GM19328 (cell line): Measurements from ENCODE around the gene BMP7.
"Not testable (repeated sequence)": the region's sequence is repeated elsewhere in the genome, so short reads cannot be mapped to it uniquely, and the experiment has no call there.

ENCODE experiments used
- ATAC-seq: cut with Tn5 transposase; IDR thresholded peaks from one replicate; pipeline ENCODE4 v1.9.1; 2021; ENCODE audit warnings: mild to moderate bottlenecking, moderate library complexity; ENCODE audit not compliant: unreplicated experiment

BMP7 gene

DNA sequence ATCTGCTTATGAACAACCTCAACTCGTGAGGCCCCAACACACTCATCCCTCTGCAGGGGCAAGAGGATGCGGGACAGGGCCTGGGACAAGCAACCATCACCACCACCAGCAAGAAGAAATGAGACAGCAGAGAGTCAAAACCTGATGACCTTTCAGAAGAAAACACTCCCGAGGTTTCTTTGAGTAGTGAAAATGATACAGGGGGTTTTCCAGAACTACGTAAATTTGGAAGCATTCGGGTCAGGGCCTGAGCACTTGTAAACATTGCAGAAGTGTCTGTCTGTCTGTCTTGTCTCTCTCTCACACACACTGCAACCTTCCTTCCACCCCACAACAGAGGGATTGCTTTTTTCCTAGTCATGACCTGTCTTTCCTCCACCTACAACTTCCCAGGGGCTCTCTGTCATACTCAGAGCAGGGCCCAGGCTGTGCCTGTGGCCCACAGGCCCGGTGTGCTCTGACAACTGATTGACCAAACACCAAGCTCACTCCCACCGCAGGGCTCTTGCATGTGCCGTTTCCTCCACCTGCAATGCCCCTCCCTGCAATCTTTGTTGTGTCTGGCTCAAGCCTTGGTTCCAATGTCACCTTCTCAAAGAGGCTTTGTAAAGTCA is 90.9 kb downstream of the BMP7 start:
- ATAC-seq, result no peak

DNA sequence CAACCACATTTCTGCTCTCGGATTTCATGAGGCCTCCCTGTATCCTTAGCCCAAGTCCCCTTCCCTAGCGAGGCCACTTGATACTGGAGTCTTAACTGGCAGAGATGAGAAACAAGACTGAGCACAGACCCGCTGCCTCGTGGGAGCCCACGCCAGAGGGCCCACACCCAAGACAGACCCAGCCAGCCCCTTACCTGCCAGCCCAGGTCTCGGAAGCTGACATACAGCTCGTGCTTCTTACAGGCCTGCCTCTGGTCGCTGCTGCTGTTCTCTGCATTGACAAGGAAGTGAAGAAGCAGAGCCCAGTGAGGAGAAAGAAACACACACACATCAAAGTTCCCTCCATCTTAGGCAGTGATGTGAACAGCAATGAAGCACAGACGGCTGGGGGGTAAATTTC is 91.7 kb downstream of the BMP7 start:
- no peak for ATAC-seq

DNA sequence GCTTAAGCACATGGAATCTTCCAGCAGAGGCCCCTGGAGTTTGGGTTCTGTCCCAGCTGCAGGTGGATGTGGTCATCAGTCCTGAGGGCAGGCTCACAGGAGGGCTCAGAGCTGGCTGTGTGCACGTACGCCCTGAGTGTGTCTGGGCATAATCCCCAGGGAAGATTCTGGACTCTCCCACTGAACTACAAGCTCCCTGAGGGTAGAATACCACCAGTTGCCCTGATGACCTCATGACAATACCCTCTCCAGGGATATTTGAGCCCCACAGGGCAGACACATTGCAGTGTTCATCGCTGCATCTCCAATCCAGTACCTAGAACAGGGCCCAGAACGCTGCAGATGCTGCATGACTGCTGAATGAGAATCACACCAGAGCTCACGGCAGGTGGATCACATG is 92.5 kb downstream of the BMP7 start:
- no peak for ATAC-seq

DNA sequence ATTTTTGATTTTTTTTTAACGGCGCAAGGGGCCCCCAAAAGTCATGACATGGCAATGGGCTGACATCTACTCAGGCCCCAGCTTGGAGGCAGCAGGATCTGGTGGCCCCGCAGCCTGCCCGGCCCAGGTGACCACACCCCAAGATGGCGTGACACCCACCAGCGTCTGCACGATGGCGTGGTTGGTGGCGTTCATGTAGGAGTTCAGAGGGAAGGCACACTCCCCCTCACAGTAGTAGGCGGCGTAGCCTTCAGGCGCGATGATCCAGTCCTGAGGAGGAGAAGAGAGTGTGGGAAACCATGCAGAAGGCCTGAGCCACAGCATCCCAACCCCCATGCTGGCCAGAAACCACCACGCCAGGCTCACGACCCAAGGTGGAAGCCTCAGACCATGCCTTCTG is 93.4 kb downstream of the BMP7 start:
- no peak for ATAC-seq

DNA sequence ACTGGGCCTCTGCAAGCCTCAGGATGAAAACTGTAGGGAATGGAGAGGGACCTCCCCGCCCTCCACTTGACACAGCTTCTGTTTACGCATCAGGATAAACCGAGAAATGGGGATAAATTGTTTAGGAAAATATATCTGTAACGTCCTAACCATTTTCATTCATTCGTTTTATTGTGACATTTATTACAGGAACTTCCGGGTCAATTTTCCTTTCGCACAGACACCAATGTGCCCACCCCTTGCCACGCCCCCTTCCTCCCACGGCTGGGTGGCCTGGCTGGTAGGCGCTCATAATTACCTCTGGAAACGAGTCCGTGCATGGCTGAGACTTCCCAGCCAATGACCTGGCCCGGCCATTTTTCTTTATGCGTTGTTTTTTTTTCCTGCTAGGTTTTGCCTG is 96.1 kb downstream of the BMP7 start:
- no peak for ATAC-seq

DNA sequence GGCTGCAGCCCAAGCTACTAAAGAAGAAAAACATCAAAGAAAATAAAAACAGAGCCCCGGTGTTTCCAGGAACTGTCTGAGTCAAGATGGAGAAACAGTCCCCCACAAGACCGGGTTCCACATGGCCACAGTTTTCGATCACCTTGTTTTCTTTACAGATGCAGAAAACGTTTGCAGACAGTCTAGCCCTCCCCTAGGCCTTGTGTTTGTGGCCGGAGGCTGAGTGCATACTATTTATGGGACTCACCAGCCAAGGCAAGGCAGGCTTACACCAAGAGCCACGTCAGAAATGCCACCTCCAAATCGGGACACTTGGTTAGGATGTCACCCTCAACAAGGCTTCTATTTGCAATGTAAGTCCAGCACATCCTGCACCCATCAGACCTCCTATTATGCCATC is 97.3 kb downstream of the BMP7 start:
- ATAC-seq, result no peak

DNA sequence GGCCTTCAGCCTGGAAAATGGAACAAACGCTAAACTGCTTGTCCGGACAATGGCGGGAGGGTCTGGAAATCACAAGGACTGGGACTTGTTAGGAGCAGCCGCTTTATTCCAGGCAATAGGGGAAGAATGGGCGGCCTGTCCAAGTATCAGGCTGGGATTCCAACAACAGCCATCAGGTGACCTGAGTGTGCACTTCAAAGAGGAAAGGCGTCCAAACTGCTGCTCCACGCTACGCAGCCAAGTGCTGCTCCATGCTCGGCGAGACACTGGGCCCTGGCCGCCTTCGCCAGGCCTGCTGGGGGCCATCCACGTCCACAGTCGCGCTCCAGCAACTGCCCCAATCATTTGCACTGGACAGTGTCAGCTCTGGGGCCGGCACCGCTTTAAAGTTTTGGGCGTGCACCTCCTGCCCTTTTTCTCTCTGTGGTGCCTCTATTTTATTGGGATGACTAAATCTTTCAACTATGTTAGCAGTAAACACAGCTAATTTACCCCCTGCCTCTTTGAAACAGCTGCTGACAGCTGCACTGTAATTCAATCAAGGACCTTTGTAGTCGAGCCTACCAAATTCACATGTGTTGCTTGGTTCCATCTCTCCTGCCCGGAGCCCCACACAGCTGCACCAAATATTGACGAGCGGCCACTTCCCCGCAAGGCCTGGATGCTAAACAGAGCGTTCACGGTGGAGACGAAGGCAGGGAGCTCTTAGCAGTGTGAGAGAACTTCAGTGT is 98.3 kb downstream of the BMP7 start:
- ATAC-seq, result no peak

DNA sequence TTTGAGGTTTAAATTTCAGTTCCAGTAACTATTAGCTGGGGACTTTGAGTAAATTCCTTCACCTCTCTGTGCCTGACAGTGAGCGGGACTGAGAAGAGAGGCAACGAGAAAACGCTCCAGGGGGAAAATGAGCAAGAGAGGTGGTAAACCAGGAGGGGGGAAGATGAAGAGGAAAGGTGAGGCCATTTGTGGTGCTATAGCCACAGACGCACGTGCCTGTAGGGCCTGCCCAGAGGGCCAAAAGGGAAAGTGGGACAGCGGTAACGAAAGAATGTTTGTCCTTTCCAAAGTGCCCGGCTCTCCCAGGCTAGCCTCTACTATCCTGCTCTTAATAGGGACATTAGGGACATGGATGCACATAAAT is 99.2 kb downstream of the BMP7 start:
- no peak for ATAC-seq

DNA sequence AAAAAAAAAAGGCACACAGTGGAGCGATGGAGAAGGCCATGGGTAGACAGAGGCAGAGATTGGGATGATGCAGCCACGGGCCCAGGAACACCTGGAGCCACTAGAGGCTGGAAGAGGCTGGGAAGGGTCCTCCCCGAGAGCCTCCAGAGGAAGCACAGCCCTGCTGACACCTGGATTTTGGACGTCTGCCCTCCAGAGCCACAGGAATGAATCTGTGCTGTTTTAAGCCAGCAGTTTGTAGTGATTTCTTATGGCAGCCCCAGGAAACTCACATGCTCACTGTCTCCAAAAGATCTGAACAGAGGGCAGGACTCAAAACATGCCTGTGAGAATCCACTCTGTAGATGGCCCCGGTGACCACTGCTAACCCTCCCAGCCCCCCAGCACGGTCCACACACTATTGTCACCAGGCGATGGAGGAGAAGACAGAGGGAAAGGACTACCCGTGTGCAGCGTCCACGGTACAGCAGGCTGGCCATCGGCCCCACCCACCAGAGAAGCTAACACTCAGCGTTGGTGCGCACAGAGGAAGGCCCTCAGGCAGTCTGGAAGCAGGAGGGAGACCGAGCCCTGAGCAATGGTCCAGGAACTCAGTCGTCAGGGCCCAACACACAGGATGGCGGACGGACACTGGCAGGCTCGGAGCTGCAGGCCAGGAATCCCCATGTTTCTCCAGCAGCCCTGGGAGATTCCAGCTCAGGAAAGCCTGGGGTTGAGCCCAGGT is 99.7 kb downstream of the BMP7 start:
- ATAC-seq, result no peak

DNA sequence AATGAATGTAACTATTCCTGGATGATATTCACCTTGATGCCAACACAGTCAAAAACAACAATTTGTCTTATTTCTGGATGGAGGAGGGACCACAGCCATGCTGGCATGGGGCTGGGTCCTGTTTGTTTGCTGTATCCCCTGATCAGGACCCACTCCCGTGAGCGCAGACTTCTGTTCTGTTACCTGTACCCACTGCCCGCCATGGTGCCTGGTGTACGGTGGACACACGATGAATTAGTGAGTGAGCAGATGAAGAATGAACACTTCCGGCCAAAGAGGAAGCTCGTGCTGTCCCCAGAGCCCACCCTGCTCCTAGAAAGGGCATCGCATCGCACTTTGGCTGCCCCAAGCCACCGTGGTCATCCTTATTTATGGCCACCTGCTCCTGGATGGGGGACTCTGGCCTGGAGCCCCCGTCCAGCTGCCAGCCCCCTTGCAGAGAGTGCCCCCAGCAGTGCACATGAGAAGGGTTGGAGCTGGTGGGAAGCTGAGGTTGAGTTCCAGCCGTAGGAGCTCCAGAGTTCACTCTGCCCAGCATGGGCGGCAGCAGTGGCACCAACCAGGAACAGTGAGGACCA is 100.9 kb downstream of the BMP7 start:
- ATAC-seq, result no peak

DNA sequence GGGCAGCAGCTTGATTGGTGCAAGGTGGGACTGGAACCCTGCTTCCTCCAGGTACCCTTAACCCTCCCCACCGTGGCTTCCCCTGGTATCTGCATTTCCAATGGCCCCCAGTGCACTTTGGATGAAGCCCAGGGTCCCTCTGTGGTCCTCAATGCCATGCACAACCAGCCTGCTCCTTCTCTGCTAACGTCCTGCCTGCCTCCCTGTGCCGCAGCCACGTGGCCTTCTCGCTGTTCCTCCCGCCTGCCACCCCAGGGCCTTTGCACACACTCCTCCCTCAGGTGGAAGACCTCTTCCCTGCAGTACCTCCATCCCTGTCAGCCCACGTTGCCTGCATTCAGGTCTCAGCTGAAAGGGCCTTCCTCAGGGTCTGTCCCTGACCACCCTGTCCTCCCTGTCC is 101.6 kb downstream of the BMP7 start:
- no peak for ATAC-seq

DNA sequence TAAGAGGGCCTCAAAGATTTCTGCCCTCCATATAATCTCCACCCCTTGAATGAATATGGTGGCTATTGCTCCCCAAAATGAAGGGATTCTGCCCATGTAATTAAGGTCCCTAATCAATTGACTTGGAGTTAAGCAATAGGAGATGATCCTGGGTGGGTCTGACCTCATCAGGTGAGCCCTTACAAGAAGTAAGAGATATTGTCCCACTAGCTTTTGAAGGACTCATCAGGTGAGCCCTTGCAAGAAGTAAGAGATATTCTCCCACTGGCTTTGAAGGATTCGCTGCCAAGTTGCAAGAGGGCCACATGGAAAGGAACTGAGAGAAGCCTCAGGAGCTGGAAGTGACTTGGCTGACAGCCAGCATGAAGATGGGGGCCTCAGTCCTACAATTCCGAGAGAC is 103.4 kb downstream of the BMP7 start:
- no peak for ATAC-seq

DNA sequence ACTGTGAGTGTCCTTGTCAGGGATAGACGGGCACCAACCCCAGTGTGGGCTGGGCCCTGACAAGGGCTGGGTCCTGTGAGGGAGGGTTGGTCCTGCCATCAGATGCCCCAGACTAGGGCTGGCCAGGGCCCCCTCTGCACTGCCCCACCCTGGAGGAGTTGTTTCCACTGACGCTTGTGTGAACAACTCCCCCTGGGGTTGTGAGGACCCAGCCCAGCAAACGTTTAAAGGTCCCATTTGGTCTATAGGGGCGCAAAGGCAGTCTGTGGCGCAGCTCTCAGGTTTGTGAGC is 104.1 kb downstream of the BMP7 start:
- no peak for ATAC-seq

DNA sequence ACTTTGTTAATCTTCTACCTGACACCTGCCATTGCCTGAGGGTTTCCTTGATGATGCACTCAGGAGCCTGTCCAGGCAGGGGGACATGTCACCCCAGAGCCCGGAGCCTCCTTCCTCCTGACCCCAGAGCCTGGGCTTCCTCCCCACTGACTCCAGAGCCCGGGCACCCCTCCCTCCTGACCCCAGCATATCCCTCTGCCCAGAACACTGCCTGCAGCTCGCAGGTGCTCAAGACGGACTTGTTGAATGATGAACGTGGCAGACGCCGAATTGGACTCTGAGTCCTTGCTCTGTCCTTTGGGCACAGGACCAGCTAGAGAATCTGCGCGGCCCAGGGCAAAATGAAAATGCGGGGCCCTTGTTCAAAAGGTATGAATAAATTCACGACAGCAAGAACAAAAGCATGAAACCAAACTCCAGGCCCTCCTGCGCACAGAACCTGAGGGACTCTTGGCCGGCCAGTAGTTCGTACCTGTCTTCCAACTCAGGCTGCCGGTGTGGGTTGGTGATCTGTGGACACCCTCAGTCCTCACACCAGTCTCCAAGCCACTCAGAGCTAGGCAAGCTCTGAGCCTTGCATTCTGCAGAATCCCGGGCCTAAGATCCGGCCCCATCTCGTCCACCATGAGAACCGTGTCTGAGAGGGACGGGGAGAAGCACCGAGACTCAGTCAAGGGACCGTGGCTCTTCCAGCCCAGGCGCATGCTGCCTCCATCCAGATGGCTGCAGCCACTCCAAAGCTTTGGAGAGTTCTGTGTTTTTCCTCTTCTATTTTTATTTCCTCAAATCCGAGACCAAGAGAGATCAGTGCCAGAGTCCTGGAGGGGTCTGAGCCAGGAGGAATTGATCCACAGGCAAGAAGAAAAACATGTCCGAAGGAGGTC is 104.7 kb downstream of the BMP7 start:
- no peak for ATAC-seq

DNA sequence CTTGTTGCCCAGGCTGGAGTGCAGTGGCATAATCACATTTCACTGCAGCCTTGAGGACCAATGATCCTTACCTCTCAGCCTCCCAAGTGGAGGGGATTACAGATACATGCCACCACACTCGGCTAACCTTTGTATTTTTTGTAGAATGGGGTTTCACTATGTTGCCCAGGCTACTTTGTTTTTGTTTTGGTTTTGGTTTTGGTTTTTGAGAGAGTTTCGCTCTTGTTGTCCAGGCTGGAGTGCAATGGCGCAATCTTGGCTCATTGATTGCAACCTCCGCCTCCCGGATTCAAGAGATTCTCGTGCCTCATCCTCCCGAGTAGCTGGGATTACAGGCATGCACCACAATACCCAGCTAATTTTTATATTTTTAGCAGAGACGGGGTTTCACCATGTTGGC is 105.5 kb downstream of the BMP7 start:
- ATAC-seq, result no peak

DNA sequence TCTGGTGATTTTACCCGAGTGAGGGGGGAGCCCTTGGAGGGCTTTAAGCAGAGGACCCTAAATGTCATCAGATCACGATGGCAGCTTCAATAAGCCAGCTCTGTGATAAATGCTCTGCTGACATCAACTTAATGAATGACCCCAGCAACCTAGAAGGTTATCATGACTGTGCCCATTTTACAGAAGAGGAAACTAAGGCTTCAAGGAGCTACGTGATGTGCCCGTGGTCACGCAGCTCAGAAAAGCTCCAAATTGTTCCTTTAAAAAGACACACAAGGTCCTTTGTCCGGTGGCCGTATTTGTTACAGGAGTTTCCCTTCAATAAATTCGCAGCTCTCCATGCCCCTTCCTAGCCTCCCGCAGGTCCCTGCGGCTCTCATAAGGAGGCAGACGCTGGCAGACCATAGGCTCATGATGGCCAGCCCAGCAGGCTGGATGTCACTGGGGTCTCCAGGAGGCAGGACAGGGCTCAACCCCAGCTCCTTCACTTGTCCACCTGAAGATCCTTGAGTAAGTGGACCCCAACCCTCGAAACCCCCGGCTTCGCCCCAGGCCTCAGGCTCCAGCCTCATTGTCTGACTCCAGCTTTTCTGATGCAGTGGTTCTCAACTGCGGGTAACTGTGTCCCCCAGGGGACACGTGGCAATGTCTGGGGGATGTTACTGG is 106.4 kb downstream of the BMP7 start:
- no peak for ATAC-seq

DNA sequence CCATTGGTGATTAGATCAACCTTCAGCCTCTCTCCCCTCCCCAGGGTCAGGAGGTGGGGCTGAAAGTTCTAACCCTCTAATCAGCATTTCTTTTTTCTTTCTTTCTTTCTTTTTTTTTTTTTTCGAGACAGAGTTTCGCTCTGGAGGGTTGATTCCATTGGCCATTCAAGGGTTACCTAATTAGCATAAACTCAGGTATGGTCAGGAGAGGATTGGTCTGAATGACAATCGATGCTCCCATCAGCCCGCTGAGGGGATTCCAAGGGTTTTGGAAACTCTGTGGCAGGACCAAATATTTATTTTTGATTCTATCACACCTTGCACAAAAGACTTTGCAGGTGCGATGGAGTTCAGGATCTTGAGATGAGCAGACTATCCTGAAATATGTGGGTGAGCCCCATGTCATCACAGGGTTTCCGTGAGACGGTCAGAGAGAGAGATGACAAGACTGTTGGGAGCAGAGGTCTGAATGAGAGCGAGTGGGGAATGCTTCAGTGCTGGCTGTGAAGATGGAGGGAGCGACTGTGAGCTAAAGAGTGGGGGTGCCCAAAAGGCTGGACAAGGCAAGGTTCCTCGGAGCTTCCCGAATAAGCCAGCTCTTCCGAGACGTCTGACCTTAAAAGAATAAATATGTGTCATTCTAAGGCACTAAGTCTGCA is 107.1 kb downstream of the BMP7 start:
- ATAC-seq, result no peak

DNA sequence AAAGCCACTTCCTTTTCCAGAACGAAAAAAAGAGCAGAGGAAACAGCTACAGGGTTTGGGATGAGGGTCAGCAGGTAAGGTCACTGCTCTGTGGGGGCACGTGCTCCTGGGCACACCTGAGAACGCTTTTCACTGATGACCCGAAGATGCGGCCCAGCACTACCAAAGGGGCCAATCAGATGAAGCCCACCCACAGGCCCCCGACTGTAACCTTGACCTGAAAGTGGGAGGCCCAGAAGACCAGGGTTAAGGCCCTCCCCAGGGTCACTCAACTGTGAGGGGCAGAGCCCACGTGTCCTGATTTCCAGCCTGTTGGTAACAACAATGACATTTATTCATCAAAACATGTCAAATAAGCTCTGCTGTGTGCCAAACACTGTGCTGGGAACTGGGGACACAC is 108.0 kb downstream of the BMP7 start:
- ATAC-seq, result no peak

DNA sequence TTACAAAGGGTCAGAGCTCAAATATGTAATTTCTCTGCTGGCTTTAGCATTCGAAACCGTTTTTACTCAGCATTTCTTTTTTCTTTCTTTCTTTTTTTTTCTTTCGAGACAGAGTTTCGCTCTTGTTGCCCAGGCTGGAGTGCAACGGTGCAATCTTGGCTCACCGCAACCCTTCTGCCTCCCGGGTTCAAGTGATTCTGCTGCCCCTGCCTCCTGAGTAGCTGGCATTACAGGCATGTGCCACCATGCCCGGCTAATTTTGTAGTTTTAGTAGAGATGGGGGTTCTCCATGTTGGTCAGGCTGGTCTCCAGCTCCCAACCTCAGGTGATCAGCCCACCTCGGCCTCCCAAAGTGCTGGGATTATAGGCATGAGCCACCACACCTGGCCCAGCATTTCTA is 108.7 kb downstream of the BMP7 start:
- ATAC-seq, result not testable (repeated sequence)

DNA sequence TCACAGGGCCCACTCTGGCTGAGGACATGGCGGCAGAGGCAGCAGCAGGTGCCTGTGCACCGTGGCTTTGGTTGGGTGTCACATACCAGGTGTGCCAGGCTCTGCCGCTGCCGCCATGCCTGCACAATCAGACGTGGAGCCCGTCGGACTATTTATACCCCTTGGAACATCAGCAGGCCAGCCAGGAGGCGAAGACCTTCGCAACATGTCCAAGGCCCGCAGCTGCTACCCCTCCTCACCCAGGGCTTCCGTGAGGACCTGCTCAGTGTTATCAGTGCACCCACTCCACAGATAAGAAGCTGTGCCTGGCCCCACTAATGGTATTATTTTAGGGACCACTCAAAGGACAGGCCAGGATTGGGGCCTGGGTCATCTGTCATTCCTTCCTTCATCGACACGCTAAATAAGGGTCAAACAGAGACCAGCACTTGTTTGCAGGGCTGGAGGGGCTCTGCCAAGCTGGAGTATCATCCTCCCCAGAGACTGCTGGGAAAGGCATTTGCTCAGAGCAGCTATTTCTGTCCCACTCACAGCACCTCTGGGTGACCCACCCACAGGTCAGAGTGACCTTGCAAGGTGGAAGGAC is 109.2 kb downstream of the BMP7 start:
- ATAC-seq, result no peak
